IPS-18a (cell line): Measurements from ENCODE around the gene BMAL1.
A peak's percentile ranks its signal among the peaks of the same experiment; 100 is the strongest.

Experiments
- H3K27ac ChIP-seq: one replicate; pipeline ENCODE4 v1.5.1; 2013; ENCODE audit warnings: low read length
- H3K27me3 ChIP-seq: one replicate; pipeline ENCODE4 v1.6.1; 2013; ENCODE audit warnings: mild to moderate bottlenecking, low read length; ENCODE audit not compliant: control insufficient read depth, insufficient read depth
- H3K36me3 ChIP-seq: one replicate; pipeline ENCODE4 v1.6.1; 2013; ENCODE audit warnings: low read depth, low read length; ENCODE audit not compliant: control insufficient read depth
- H3K4me1 ChIP-seq: one replicate; pipeline ENCODE4 v1.6.1; 2013; ENCODE audit warnings: low read depth, low read length; ENCODE audit not compliant: control insufficient read depth
- H3K4me3 ChIP-seq: one replicate; pipeline ENCODE4 v1.5.1; 2013; ENCODE audit warnings: low read length
- H3K9ac ChIP-seq: one replicate; pipeline ENCODE4 v1.6.1; 2013; ENCODE audit warnings: mild to moderate bottlenecking, low read length, moderate library complexity
- H3K9me3 ChIP-seq: one replicate; pipeline ENCODE4 v1.6.1; 2013; ENCODE audit warnings: low read depth, low read length; ENCODE audit not compliant: control insufficient read depth

Gene BMAL1

GRCh38 chr11:13277768-13278608 lies at the start of gene BMAL1:
Gene BMAL1 (plus strand): TSS chr11:13277790. CDS start chr11:13354309, 76,519 bp downstream.
- Histone ChIP-seq H3K36me3 (no peaks in the 10 kb centered on the region), H3K27me3 (peaks cover 87% of the 10 kb centered on the region), H3K9me3 (no peaks in the 10 kb centered on the region), H3K4me3 (peak within 1 kb of the TSS; percentile 93), H3K9ac (no peak within 1 kb of the TSS), H3K4me1 (peaks cover 6% of the 10 kb centered on the region), H3K27ac (no peak within 1 kb of the TSS)

DNA sequence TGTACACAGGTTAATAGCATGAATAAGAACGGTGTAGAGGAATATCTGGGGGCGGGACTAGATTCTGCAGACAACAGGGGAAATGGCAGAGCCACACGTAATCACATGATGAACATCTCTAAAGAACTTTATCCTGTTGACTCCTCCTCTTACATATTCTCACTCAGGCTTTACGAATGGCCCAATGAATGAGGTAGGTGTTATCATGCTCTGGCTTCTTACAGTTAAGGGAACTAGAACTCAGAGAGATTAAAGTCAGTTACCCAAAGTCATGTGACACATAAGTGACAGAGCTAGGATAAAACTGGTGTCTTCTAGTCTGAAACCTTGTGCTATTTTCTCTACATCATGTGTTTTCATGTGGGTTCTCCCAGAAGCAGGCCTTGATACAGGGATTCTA lies 49.0 kb upstream of the BMAL1 start:
- Histone ChIP-seq H3K4me1 (no peaks in the 10 kb centered on the region), H3K27me3 (no peaks in the 10 kb centered on the region), H3K36me3 (no peaks in the 10 kb centered on the region), H3K27ac (no peak overlapping the region), H3K9ac (no peak overlapping the region), H3K4me3 (no peak overlapping the region), H3K9me3 (no peaks in the 10 kb centered on the region)

DNA sequence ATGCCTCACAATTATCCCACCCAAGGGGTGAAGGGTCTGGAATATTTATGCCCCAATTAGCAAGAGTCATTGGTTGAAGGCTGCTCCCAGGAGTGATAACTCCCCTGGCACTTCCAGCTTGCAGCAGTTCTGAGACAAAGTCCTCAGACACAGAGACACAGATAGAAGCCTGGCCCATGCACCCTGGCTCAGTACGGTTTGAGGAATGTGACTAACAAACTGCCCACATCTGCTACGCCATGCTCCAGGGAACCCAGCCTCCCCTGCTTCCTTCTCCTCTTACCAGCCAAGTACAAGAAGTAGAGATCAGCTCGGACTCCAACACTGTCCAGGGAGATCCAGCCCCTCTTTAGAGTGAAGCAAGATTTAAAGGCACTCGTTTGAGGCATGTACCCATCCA lies 48.5 kb upstream of the BMAL1 start:
- Histone ChIP-seq H3K4me1 (no peaks in the 10 kb centered on the region), H3K36me3 (no peaks in the 10 kb centered on the region), H3K27me3 (no peaks in the 10 kb centered on the region), H3K9ac (no peak overlapping the region), H3K9me3 (no peaks in the 10 kb centered on the region), H3K27ac (no peak overlapping the region), H3K4me3 (no peak overlapping the region)

DNA sequence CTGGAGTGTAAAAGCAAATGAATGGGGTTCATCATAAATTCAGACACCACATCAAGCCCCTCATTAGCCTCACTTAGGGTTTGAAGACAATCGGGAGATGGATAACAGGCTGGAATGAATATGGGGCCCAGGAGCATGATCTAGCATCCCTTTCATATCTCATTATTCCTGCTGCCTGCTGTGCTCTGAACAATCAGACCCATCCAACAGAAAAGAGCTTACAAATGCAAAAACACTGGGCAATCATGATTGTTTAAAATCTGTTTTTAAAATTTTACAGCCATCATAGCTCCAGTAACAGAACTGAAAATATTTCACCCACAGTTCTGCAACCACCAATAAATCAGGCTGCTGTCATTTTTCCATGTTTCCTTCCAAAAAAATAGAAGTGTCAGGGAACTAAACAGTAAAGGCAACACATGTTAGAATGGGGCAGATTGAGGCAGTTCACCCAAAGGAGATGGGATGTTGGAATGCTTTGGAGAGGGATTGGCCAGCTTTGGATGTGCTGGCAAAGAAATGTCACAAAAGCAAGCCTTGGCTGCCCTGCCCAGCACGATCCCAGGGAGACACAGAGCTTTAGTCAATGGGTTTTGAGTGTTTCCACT lies 47.8 kb upstream of the BMAL1 start:
- Histone ChIP-seq H3K4me1 (no peaks in the 10 kb centered on the region), H3K9ac (no peak overlapping the region), H3K9me3 (no peaks in the 10 kb centered on the region), H3K4me3 (no peak overlapping the region), H3K27me3 (no peaks in the 10 kb centered on the region), H3K36me3 (no peaks in the 10 kb centered on the region), H3K27ac (no peak overlapping the region)

DNA sequence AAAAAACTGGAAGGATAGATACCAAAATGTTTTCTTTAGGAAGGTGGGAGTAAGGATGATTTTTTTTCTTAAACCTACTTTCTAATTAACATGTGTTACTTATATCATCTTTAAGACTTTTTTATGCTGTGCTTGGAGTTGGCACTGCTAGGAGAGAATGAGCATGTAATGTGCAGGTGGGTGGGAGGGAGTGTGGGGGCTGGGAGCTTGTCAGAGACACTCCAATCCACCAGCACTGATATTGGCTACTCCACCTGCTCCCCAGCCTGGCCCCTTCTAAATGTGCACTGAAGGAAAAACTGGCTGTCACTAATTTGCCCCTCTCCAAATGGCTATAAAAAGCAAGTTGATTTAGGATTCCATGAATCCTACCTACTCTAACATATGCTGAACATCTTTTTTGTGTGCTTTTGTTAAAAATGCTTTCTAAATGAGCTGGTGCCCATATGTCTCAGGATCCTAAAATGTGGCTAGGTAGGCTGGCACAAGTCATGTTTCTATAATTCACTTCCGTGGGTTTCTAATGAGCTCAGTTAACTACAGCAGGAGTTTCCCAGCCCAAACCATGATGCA lies 44.3 kb upstream of the BMAL1 start:
- Histone ChIP-seq H3K36me3 (no peaks in the 10 kb centered on the region), H3K4me1 (no peaks in the 10 kb centered on the region), H3K27ac (no peak overlapping the region), H3K9me3 (no peaks in the 10 kb centered on the region), H3K27me3 (no peaks in the 10 kb centered on the region), H3K9ac (no peak overlapping the region), H3K4me3 (no peak overlapping the region)

- Histone ChIP-seq H3K9ac (no peak overlapping the region), H3K36me3 (no peaks in the 10 kb centered on the region), H3K27me3 (no peaks in the 10 kb centered on the region), H3K9me3 (no peaks in the 10 kb centered on the region), H3K27ac (no peak overlapping the region), H3K4me1 (no peaks in the 10 kb centered on the region), H3K4me3 (no peak overlapping the region)
Measured at GRCh38 chr11:13235895-13236294, 41.7 kb upstream of the BMAL1 start.

GRCh38 chr11:13236626-13237025 lies 41.0 kb upstream of the BMAL1 start:
- no peaks in the 10 kb centered on the region for H3K36me3 ChIP-seq
- H3K9me3 ChIP-seq = no peaks in the 10 kb centered on the region
- no peaks in the 10 kb centered on the region for H3K4me1 ChIP-seq
- H3K9ac ChIP-seq = no peak overlapping the region
- no peak overlapping the region for H3K4me3 ChIP-seq
- no peaks in the 10 kb centered on the region for H3K27me3 ChIP-seq
- no peak overlapping the region for H3K27ac ChIP-seq

DNA sequence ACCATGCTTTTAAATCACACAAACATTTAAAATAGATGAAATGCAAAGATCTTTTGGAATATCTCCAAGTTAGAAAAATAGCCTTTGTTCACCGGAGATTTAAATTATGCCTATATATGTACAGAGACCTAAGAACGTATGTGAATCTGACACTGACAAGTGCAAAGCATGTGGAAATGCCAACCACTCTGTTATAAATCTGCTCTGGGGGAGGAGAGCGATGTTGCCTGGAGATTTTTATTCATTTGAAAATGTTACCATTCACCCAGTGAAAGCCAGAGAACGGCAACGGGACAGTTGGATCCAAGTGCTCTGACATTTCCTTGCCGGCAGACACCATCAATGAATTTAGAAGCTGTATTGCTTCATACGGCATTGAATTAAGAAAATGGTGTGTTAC lies 39.8 kb upstream of the BMAL1 start:
- Histone ChIP-seq H3K4me3 (no peak overlapping the region), H3K27ac (no peak overlapping the region), H3K9ac (no peak overlapping the region), H3K36me3 (no peaks in the 10 kb centered on the region), H3K4me1 (no peaks in the 10 kb centered on the region), H3K27me3 (no peaks in the 10 kb centered on the region), H3K9me3 (no peaks in the 10 kb centered on the region)

GRCh38 chr11:13238879-13239514 lies 38.6 kb upstream of the BMAL1 start:
- no peak overlapping the region for H3K4me3 ChIP-seq
- no peaks in the 10 kb centered on the region for H3K36me3 ChIP-seq
- no peak overlapping the region for H3K9ac ChIP-seq
- H3K27ac ChIP-seq = no peak overlapping the region
- H3K9me3 ChIP-seq = no peaks in the 10 kb centered on the region
- no peaks in the 10 kb centered on the region for H3K27me3 ChIP-seq
- no peaks in the 10 kb centered on the region for H3K4me1 ChIP-seq

DNA sequence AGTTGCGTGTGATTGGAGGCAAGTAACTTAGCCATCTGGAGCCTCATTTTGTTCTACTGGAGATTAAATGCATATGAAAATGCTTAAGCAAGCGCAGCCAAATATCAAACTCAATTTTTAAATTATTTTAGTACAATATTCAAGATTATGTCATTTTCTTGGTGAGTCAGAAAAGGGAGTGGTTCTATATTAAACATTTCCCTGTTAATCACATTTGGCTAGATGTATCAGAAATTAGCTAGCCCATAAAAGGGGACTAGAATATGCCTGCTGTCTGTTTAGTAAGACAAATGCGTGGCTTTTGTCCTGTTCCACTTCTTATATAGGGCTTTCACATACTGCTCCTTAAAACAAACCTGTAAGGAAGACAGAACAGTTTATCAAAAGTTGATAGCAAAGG lies 35.0 kb upstream of the BMAL1 start:
- no peaks in the 10 kb centered on the region for H3K9me3 ChIP-seq
- H3K27ac ChIP-seq = no peak overlapping the region
- no peaks in the 10 kb centered on the region for H3K4me1 ChIP-seq
- H3K27me3 ChIP-seq = no peaks in the 10 kb centered on the region
- H3K9ac ChIP-seq = no peak overlapping the region
- H3K4me3 ChIP-seq = no peak overlapping the region
- no peaks in the 10 kb centered on the region for H3K36me3 ChIP-seq

DNA sequence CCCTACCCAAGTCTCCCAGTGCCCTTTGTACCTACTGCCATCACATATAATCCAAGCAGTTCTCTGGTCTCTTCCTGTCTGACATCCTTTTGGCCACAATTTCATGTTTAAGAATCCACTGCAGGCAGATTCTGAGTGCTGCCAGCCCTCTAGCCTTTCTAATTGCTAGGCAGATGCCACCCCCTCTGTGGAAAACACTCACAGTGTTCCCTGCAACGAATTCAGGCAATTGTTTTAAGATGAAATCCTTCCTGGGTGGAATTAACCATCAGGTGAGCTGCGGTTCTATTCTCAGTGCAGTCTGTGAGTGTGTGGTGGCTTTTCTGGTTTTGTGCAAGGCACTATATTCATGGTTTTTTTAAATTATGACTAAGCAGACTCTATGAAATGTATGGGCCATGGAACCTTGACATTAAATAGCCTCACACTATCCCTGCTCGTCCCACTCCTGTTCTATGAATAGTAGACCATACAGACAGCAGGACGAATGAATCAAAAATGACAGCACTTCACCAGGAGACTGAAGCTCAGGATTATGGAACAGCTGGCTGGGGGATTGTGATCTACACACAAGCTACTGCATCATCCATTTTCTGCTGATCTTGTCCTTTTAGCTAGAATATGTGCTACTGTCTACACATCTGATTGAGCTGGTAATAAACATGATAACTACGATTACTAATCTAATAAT lies 29.8 kb upstream of the BMAL1 start:
- no peaks in the 10 kb centered on the region for H3K9me3 ChIP-seq
- no peaks in the 10 kb centered on the region for H3K36me3 ChIP-seq
- H3K9ac ChIP-seq = no peak overlapping the region
- no peaks in the 10 kb centered on the region for H3K4me1 ChIP-seq
- no peak overlapping the region for H3K4me3 ChIP-seq
- no peaks in the 10 kb centered on the region for H3K27me3 ChIP-seq
- H3K27ac ChIP-seq = no peak overlapping the region
